ENCODE data around the gene UBE2B.
"Not testable (repeated sequence)": the region's sequence is repeated elsewhere in the genome, so short reads cannot be mapped to it uniquely, and the experiment has no call there.

The UBE2B gene

DNA sequence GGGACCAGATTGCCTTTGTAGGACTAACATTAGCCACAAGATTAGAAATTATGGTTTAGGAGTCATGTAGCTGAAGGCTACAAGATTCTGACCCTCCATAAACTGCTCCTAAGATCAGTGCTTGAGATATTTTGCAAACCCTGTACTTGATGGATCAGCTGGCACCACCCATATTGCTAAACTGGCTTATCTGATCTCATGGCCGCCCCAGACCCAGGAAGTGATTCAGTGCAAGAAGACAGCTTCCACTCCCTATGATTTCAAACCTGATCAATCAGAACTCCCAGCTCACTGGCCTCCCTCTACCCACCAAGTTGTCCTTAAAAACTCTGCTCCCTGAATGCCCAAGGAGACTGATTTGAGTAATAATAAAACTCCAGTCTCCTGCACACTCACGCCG is 27.9 kb upstream of the UBE2B start:
- H3K4ac ChIP-seq (ENCODE audit: low read length); H2AK5ac ChIP-seq (ENCODE audit: low read depth, low read length); H4K8ac ChIP-seq (ENCODE audit: low read depth, low read length); DNase-seq (ENCODE audit: low spot score); H2BK12ac ChIP-seq (ENCODE audit: low read length); H3K4me2 ChIP-seq (ENCODE audit: insufficient read depth, low read length, poor library complexity, severe bottlenecking); H3K79me1 ChIP-seq (ENCODE audit: low read depth, low read length); H3K4me3 ChIP-seq (ENCODE audit: low read length in 2 of 2); H3K9ac ChIP-seq (ENCODE audit: low read depth, low read length, poor library complexity); H3K36me3 ChIP-seq (replicated peaks in 1 of 2; ENCODE audit: control insufficient read depth in 2 of 2, insufficient read depth in 2 of 2, low read length in 2 of 2); H3K4me1 ChIP-seq (ENCODE audit: control insufficient read depth in 2 of 2, insufficient read depth in 1 of 2, low read depth in 1 of 2, low read length in 2 of 2); H3K27ac ChIP-seq (replicated peaks; ENCODE audit: low read length); H3K9me3 ChIP-seq (replicated peaks in 1 of 2; ENCODE audit: control insufficient read depth in 2 of 2, insufficient read depth in 1 of 2, low read depth in 1 of 2, low read length in 2 of 2); H2BK5ac ChIP-seq (ENCODE audit: low read length); H3K27me3 ChIP-seq (ENCODE audit: control insufficient read depth in 3 of 3, insufficient read depth in 3 of 3, low read depth in 1 of 3, low read length in 3 of 3); H2BK120ac ChIP-seq (ENCODE audit: low read depth, low read length); H3K18ac ChIP-seq (ENCODE audit: low read length); H3K14ac ChIP-seq (ENCODE audit: low read length); H3K23ac ChIP-seq (ENCODE audit: low read depth, low read length, poor library complexity); H2AFZ ChIP-seq (ENCODE audit: low read length); H4K91ac ChIP-seq (ENCODE audit: low read depth, low read length, poor library complexity); H2BK15ac ChIP-seq (ENCODE audit: low read length): not testable (repeated sequence)
- no CpG with 5 or more reads among the region's 3 CpGs for WGBS, 2 donors (ENCODE audit: extremely low coverage in 2 of 2, insufficient read length in 2 of 2, insufficient replicate concordance in 1 of 2)

- DNase-seq (ENCODE audit: low spot score); H3K9me3 ChIP-seq (replicated peaks in 1 of 2; ENCODE audit: control insufficient read depth in 2 of 2, insufficient read depth in 1 of 2, low read depth in 1 of 2, low read length in 2 of 2); H2BK15ac ChIP-seq (ENCODE audit: low read length); H3K27me3 ChIP-seq (ENCODE audit: control insufficient read depth in 3 of 3, insufficient read depth in 3 of 3, low read depth in 1 of 3, low read length in 3 of 3); H4K8ac ChIP-seq (ENCODE audit: low read depth, low read length); H3K4ac ChIP-seq (ENCODE audit: low read length); H3K4me3 ChIP-seq (ENCODE audit: low read length in 2 of 2); H4K91ac ChIP-seq (ENCODE audit: low read depth, low read length, poor library complexity); H3K18ac ChIP-seq (ENCODE audit: low read length); H2AK5ac ChIP-seq (ENCODE audit: low read depth, low read length); H3K23ac ChIP-seq (ENCODE audit: low read depth, low read length, poor library complexity); H3K36me3 ChIP-seq (replicated peaks in 1 of 2; ENCODE audit: control insufficient read depth in 2 of 2, insufficient read depth in 2 of 2, low read length in 2 of 2); H2AFZ ChIP-seq (ENCODE audit: low read length); H3K79me1 ChIP-seq (ENCODE audit: low read depth, low read length); H3K27ac ChIP-seq (replicated peaks; ENCODE audit: low read length); H2BK12ac ChIP-seq (ENCODE audit: low read length); H3K4me1 ChIP-seq (ENCODE audit: control insufficient read depth in 2 of 2, insufficient read depth in 1 of 2, low read depth in 1 of 2, low read length in 2 of 2); H3K4me2 ChIP-seq (ENCODE audit: insufficient read depth, low read length, poor library complexity, severe bottlenecking); H3K9ac ChIP-seq (ENCODE audit: low read depth, low read length, poor library complexity); H2BK120ac ChIP-seq (ENCODE audit: low read depth, low read length); H3K14ac ChIP-seq (ENCODE audit: low read length); H2BK5ac ChIP-seq (ENCODE audit: low read length): not testable (repeated sequence)
- no CpG with 5 or more reads among the region's 3 CpGs for WGBS, 2 donors (ENCODE audit: extremely low coverage in 2 of 2, insufficient read length in 2 of 2, insufficient replicate concordance in 1 of 2)
Measured at GRCh38 chr5:134345476-134345875, 25.9 kb upstream of the UBE2B start.

DNA sequence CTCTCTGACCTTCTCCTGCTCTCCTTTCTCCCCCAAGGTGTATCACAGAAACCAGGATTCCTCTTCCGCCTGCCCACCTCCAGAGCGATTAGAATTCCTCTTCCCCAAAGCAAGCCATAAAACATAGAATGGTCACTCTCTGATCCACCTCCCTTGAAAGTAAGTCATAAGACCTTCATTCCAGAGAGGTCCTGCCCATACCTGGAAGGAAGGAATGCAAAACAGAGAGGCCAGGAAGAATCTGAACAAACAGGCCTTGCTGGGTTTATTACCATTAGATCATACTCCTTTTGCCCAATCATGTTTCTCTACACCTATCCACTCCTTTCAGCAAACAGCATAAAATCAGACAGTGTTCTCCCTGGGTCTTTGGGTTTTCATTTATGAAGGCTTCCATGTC is 25.4 kb upstream of the UBE2B start:
- no peak overlapping the region for H3K9ac ChIP-seq (ENCODE audit: low read depth, low read length, poor library complexity)
- no peak overlapping the region for H2BK5ac ChIP-seq (ENCODE audit: low read length)
- H3K14ac ChIP-seq (ENCODE audit: low read length): no peak overlapping the region
- no peak overlapping the region for H4K8ac ChIP-seq (ENCODE audit: low read depth, low read length)
- H2BK15ac ChIP-seq (ENCODE audit: low read length): no peak overlapping the region
- no peak for DNase-seq (ENCODE audit: low spot score)
- H3K27ac ChIP-seq (replicated peaks; ENCODE audit: low read length): no peak overlapping the region
- H3K4me3 ChIP-seq (ENCODE audit: low read length in 2 of 2): no peak overlapping the region
- H2BK120ac ChIP-seq (ENCODE audit: low read depth, low read length): no peak overlapping the region
- H3K4me1 ChIP-seq (ENCODE audit: control insufficient read depth in 2 of 2, insufficient read depth in 1 of 2, low read depth in 1 of 2, low read length in 2 of 2): no peaks in the 10 kb centered on the region
- no peak overlapping the region for H2BK12ac ChIP-seq (ENCODE audit: low read length)
- no peak overlapping the region for H3K23ac ChIP-seq (ENCODE audit: low read depth, low read length, poor library complexity)
- H3K79me1 ChIP-seq (ENCODE audit: low read depth, low read length): no peaks in the 10 kb centered on the region
- H2AFZ ChIP-seq (ENCODE audit: low read length): no peak overlapping the region
- no peak overlapping the region for H3K4ac ChIP-seq (ENCODE audit: low read length)
- no peaks in the 10 kb centered on the region for H3K27me3 ChIP-seq (ENCODE audit: control insufficient read depth in 3 of 3, insufficient read depth in 3 of 3, low read depth in 1 of 3, low read length in 3 of 3)
- no CpG with 5 or more reads among the region's 2 CpGs for WGBS, 2 donors (ENCODE audit: extremely low coverage in 2 of 2, insufficient read length in 2 of 2, insufficient replicate concordance in 1 of 2)
- H4K91ac ChIP-seq (ENCODE audit: low read depth, low read length, poor library complexity): no peak overlapping the region
- no peak overlapping the region for H2AK5ac ChIP-seq (ENCODE audit: low read depth, low read length)
- no peak overlapping the region for H3K4me2 ChIP-seq (ENCODE audit: insufficient read depth, low read length, poor library complexity, severe bottlenecking)
- peaks cover 0 to 1% of the 10 kb centered on the region in 2 donors for H3K9me3 ChIP-seq (replicated peaks in 1 of 2; ENCODE audit: control insufficient read depth in 2 of 2, insufficient read depth in 1 of 2, low read depth in 1 of 2, low read length in 2 of 2)
- no peak overlapping the region for H3K18ac ChIP-seq (ENCODE audit: low read length)
- peaks cover 3 to 9% of the 10 kb centered on the region in 2 donors for H3K36me3 ChIP-seq (replicated peaks in 1 of 2; ENCODE audit: control insufficient read depth in 2 of 2, insufficient read depth in 2 of 2, low read length in 2 of 2)

DNA sequence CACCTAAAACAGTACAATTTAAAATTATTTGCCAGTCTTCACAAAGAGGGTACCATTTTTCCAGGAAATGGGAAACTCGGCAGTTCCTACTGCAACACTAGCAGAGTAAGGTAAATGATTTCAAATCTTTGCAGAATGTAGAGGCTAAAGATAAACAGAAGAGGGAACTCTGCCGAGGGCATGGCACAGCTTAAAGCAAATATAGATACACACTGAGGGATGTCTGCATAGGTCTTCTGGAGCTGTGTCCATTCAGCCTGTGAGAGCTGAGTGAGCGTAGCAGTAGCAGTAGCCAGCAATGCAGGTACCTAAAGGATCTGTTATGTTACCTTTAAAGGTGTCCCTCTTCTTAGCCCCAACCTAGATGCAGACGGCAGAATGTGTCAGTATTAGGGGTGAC is 21.9 kb upstream of the UBE2B start:
- Histone ChIP-seq H3K9ac (ENCODE audit: low read depth, low read length, poor library complexity) (no peak overlapping the region), H2BK5ac (ENCODE audit: low read length) (no peak overlapping the region), H2BK15ac (ENCODE audit: low read length) (no peak overlapping the region), H2BK120ac (ENCODE audit: low read depth, low read length) (no peak overlapping the region), H3K36me3 (replicated peaks in 1 of 2; ENCODE audit: control insufficient read depth in 2 of 2, insufficient read depth in 2 of 2, low read length in 2 of 2) (peaks cover 3 to 9% of the 10 kb centered on the region in 2 donors), H3K23ac (ENCODE audit: low read depth, low read length, poor library complexity) (no peak overlapping the region), H3K79me1 (ENCODE audit: low read depth, low read length) (no peaks in the 10 kb centered on the region), H3K14ac (ENCODE audit: low read length) (no peak overlapping the region), H2BK12ac (ENCODE audit: low read length) (no peak overlapping the region), H4K91ac (ENCODE audit: low read depth, low read length, poor library complexity) (no peak overlapping the region), H3K18ac (ENCODE audit: low read length) (no peak overlapping the region), H3K27me3 (ENCODE audit: control insufficient read depth in 3 of 3, insufficient read depth in 3 of 3, low read depth in 1 of 3, low read length in 3 of 3) (no peaks in the 10 kb centered on the region), H3K27ac (replicated peaks; ENCODE audit: low read length) (no peak overlapping the region), H3K4me2 (ENCODE audit: insufficient read depth, low read length, poor library complexity, severe bottlenecking) (no peak overlapping the region), H3K4ac (ENCODE audit: low read length) (no peak overlapping the region), H3K4me3 (ENCODE audit: low read length in 2 of 2) (no peak overlapping the region), H4K8ac (ENCODE audit: low read depth, low read length) (no peak overlapping the region), H3K9me3 (replicated peaks in 1 of 2; ENCODE audit: control insufficient read depth in 2 of 2, insufficient read depth in 1 of 2, low read depth in 1 of 2, low read length in 2 of 2) (no peaks in the 10 kb centered on the region), H2AK5ac (ENCODE audit: low read depth, low read length) (no peak overlapping the region), H2AFZ (ENCODE audit: low read length) (no peak overlapping the region), H3K4me1 (ENCODE audit: control insufficient read depth in 2 of 2, insufficient read depth in 1 of 2, low read depth in 1 of 2, low read length in 2 of 2) (no peaks in the 10 kb centered on the region)
- no peak for DNase-seq (ENCODE audit: low spot score)
- WGBS, 2 donors (ENCODE audit: extremely low coverage in 2 of 2, insufficient read length in 2 of 2, insufficient replicate concordance in 1 of 2): no CpG with 5 or more reads among the region's 4 CpGs
